Measurements from ENCODE around the gene KIF1C. TPM values are rescaled to one million over a fixed set of nuclear protein-coding genes. Genes with fewer than 3 reads are reported as not detected.

Gene KIF1C
- total and polyA plus RNA-seq, 2 donors (not counting 1 experiment from before 2014, with no cell fraction given), result 5.7 to 29.6 TPM

GRCh38 chr17:4974115-4974670 is 23.6 kb upstream of the KIF1C start:
- H3K4me2 ChIP-seq (replicated peaks; ENCODE audit: low read depth, low read length, poor library complexity, severe bottlenecking), result no peak overlapping the region
- no peak overlapping the region for H3K4me3 ChIP-seq (ENCODE audit: control extremely low read depth in 1 of 5, extremely low read depth in 1 of 5, insufficient read depth in 1 of 5, low read depth in 2 of 5, low read length in 4 of 5)
- no peak overlapping the region for H3K27ac ChIP-seq (ENCODE audit: low read length in 2 of 2)
- ATAC-seq (ENCODE audit: low read depth) (no peak), DNase-seq (no peak)
- TF ChIP-seq, protein P1, sequence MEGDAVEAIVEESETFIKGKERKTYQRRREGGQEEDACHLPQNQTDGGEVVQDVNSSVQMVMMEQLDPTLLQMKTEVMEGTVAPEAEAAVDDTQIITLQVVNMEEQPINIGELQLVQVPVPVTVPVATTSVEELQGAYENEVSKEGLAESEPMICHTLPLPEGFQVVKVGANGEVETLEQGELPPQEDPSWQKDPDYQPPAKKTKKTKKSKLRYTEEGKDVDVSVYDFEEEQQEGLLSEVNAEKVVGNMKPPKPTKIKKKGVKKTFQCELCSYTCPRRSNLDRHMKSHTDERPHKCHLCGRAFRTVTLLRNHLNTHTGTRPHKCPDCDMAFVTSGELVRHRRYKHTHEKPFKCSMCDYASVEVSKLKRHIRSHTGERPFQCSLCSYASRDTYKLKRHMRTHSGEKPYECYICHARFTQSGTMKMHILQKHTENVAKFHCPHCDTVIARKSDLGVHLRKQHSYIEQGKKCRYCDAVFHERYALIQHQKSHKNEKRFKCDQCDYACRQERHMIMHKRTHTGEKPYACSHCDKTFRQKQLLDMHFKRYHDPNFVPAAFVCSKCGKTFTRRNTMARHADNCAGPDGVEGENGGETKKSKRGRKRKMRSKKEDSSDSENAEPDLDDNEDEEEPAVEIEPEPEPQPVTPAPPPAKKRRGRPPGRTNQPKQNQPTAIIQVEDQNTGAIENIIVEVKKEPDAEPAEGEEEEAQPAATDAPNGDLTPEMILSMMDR (IDR thresholded peaks at IDR 0.05), result no peak
- TF ChIP-seq EZH2 (IDR thresholded peaks at IDR 0.05; ENCODE audit: borderline replicate concordance, insufficient read depth, low read depth, low read length, poor library complexity, severe bottlenecking), result no peak
- H2AFZ ChIP-seq (ENCODE audit: insufficient read depth, low read depth, low read length, poor library complexity, severe bottlenecking), result no peak overlapping the region
- intact Hi-C loops (cut with micrococcal nuclease), result no loop called here
- Mint-ChIP-seq H3K9me3 (ENCODE audit: insufficient read depth) (no peaks in the 10 kb centered on the region), H3K27me3 (no peaks in the 10 kb centered on the region), H3K4me3 (no peak overlapping the region), H3K27ac (no peak overlapping the region), H3K4me1 (peaks cover 16% of the 10 kb centered on the region)
- POLR2A ChIA-PET, result no interaction called here
- peaks cover 12 to 14% of the 10 kb centered on the region in 2 donors for H3K4me1 ChIP-seq (ENCODE audit: control insufficient read depth in 2 of 2, insufficient read depth in 2 of 2, low read length in 2 of 2)
- no peak overlapping the region for H3K9ac ChIP-seq (ENCODE audit: low read length)
- no peaks in the 10 kb centered on the region for H3K27me3 ChIP-seq (replicated peaks in 1 of 4; ENCODE audit: control extremely low read depth in 1 of 4, control insufficient read depth in 3 of 4, insufficient read depth in 4 of 4, low read length in 3 of 4)
- H3K79me2 ChIP-seq (ENCODE audit: control insufficient read depth, insufficient read depth, low read length), result peaks cover 7% of the 10 kb centered on the region
- CTCF ChIA-PET, result interaction anchor here (0.6 to 1.9 kb wide), 3 partner anchors 65 to 89 kb away, joined by 3 to 5 read pairs (median 4); partner anchors contain the start of gene CHRNE
- no peaks in the 10 kb centered on the region for H4K20me1 ChIP-seq (ENCODE audit: control insufficient read depth, insufficient read depth, low read length, poor library complexity, severe bottlenecking)
- H3K36me3 ChIP-seq (replicated peaks in 1 of 2; ENCODE audit: control extremely low read depth in 1 of 2, control insufficient read depth in 1 of 2, extremely low read depth in 1 of 2, insufficient read depth in 2 of 2, low read length in 1 of 2), result peaks cover 0 to 60% of the 10 kb centered on the region in 2 experiments
- H3K9me3 ChIP-seq (ENCODE audit: control extremely low read depth in 1 of 3, control insufficient read depth in 2 of 3, insufficient read depth in 1 of 3, low read length in 2 of 3), result no peaks in the 10 kb centered on the region
- 98% methylated on average over 5 of the region's 9 CpGs for WGBS (ENCODE audit: insufficient coverage)

DNA sequence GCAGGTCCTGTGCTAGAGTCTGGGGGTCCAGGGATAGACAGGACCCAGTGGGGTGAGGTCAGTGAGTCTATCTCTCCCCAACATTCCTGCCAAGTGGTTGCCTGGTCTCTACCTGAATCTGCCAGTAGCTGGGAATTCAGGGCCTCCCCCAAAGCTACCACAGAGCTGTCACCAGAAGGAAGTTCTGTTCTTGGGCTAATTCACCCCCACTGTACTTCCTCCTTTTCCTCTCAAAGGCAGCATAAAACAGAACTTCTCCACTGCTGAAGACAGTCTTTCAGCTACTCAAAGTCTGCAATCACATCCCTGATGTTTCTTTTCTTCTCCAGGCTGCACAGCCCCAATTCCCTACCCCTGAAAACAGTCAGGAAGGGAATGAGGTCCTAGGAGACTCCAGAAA is 19.0 kb upstream of the KIF1C start:
- no peaks in the 10 kb centered on the region for H3K27me3 Mint-ChIP-seq
- Histone ChIP-seq H3K27ac (ENCODE audit: low read length in 2 of 2) (peak overlapping the region; percentile 23 to 29), H3K4me2 (replicated peaks; ENCODE audit: low read depth, low read length, poor library complexity, severe bottlenecking) (peak overlapping the region; percentile 55), H3K79me2 (ENCODE audit: control insufficient read depth, insufficient read depth, low read length) (peaks cover 11% of the 10 kb centered on the region), H2AFZ (ENCODE audit: insufficient read depth, low read depth, low read length, poor library complexity, severe bottlenecking) (peak overlapping the region; percentile 13), H3K27me3 (replicated peaks in 1 of 4; ENCODE audit: control extremely low read depth in 1 of 4, control insufficient read depth in 3 of 4, insufficient read depth in 4 of 4, low read length in 3 of 4) (no peaks in the 10 kb centered on the region), H3K9me3 (ENCODE audit: control extremely low read depth in 1 of 3, control insufficient read depth in 2 of 3, insufficient read depth in 1 of 3, low read length in 2 of 3) (no peaks in the 10 kb centered on the region), H3K36me3 (replicated peaks in 1 of 2; ENCODE audit: control extremely low read depth in 1 of 2, control insufficient read depth in 1 of 2, extremely low read depth in 1 of 2, insufficient read depth in 2 of 2, low read length in 1 of 2) (peaks cover 0 to 61% of the 10 kb centered on the region in 2 experiments), H3K4me3 (ENCODE audit: control extremely low read depth in 1 of 5, extremely low read depth in 1 of 5, insufficient read depth in 1 of 5, low read depth in 2 of 5, low read length in 4 of 5) (peak overlapping the region in 1 of 5 experiments; percentile 15), H3K4me1 (ENCODE audit: control insufficient read depth in 2 of 2, insufficient read depth in 2 of 2, low read length in 2 of 2) (peaks cover 18 to 35% of the 10 kb centered on the region in 2 donors), H3K9ac (ENCODE audit: low read length) (peak overlapping the region; percentile 13), H4K20me1 (ENCODE audit: control insufficient read depth, insufficient read depth, low read length, poor library complexity, severe bottlenecking) (no peaks in the 10 kb centered on the region)
- DNase-seq (peak; percentile 76), ATAC-seq (ENCODE audit: low read depth) (peak; percentile 55)
- H3K9me3 Mint-ChIP-seq (ENCODE audit: insufficient read depth), result no peaks in the 10 kb centered on the region
- H3K4me3 Mint-ChIP-seq, result no peak overlapping the region
- ChIA-PET CTCF (interaction anchor here (0.7 to 4.3 kb wide), 9 partner anchors 9 to 104 kb away, joined by 3 to 34 read pairs (median 5); partner anchors contain the start of genes CAMTA2, CHRNE, RNF167 and SLC25A11), POLR2A (interaction anchor here (0.6 to 1.2 kb wide), 3 partner anchors 11 to 73 kb away, joined by 3 to 4 read pairs (median 4); partner anchors contain the start of genes RNF167, SLC25A11 and SPAG7)
- intact Hi-C loops (cut with micrococcal nuclease), result no loop called here
- peak overlapping the region; percentile 78 for H3K27ac Mint-ChIP-seq
- H3K4me1 Mint-ChIP-seq, result peaks cover 40% of the 10 kb centered on the region
- TF ChIP-seq, protein P1 (IDR thresholded peaks at IDR 0.05), result no peak
- TF ChIP-seq EZH2 (IDR thresholded peaks at IDR 0.05; ENCODE audit: borderline replicate concordance, insufficient read depth, low read depth, low read length, poor library complexity, severe bottlenecking), result no peak
